NCI-H2227 (cell line): ENCODE results near the gene TMEM178B.
A peak's percentile ranks its signal among the peaks of the same experiment; 100 is the strongest.
"Not testable (repeated sequence)": the region's sequence is repeated elsewhere in the genome, so short reads cannot be mapped to it uniquely, and the experiment has no call there.

Experiments used
- DNase-seq: peaks from one replicate; lab custom pipeline; 2025; ENCODE audit not compliant: unreplicated experiment; lab: John Stamatoyannopoulos, UW

The TMEM178B gene

GRCh38 chr7:141178486-141179135, 104.7 kb downstream of the TMEM178B start:
- peak; percentile 49 for DNase-seq

GRCh38 chr7:141181812-141182211, 107.9 kb downstream of the TMEM178B start:
- no peak for DNase-seq

- DNase-seq = no peak
These were observed 110.8 kb downstream of the TMEM178B start for GRCh38 chr7:141184532-141185190.

GRCh38 chr7:141185369-141185967, 111.6 kb downstream of the TMEM178B start:
- no peak for DNase-seq

- DNase-seq = no peak
These were observed 115.4 kb downstream of the TMEM178B start for GRCh38 chr7:141189231-141189630.

- no peak for DNase-seq
These were observed 116.6 kb downstream of the TMEM178B start for GRCh38 chr7:141190495-141190894.

- no peak for DNase-seq
These were observed 117.4 kb downstream of the TMEM178B start for GRCh38 chr7:141191277-141191676.

GRCh38 chr7:141193066-141193465, 119.2 kb downstream of the TMEM178B start:
- no peak for DNase-seq

GRCh38 chr7:141195722-141196121, 121.9 kb downstream of the TMEM178B start:
- not testable (repeated sequence) for DNase-seq

- DNase-seq = no peak
These were observed 124.5 kb downstream of the TMEM178B start for GRCh38 chr7:141198194-141198958.

GRCh38 chr7:141200191-141201108, 126.6 kb downstream of the TMEM178B start:
- DNase-seq = no peak

GRCh38 chr7:141201145-141201885, 127.5 kb downstream of the TMEM178B start:
- no peak for DNase-seq

GRCh38 chr7:141202535-141202934, 128.7 kb downstream of the TMEM178B start:
- DNase-seq = no peak

- DNase-seq = no peak
These were observed 129.3 kb downstream of the TMEM178B start for GRCh38 chr7:141203177-141203576.

GRCh38 chr7:141203586-141203985, 129.7 kb downstream of the TMEM178B start:
- no peak for DNase-seq

- DNase-seq = no peak
These were observed 133.8 kb downstream of the TMEM178B start for GRCh38 chr7:141207661-141208060.

GRCh38 chr7:141208539-141208938, 134.7 kb downstream of the TMEM178B start:
- DNase-seq = no peak

GRCh38 chr7:141209454-141209853, 135.6 kb downstream of the TMEM178B start:
- no peak for DNase-seq

- DNase-seq = no peak
These were observed 137.0 kb downstream of the TMEM178B start for GRCh38 chr7:141210862-141211261.

GRCh38 chr7:141213226-141213625, 139.4 kb downstream of the TMEM178B start:
- no peak for DNase-seq
